ENCODE measurements around the gene XPO4.
A peak's percentile ranks its signal among the peaks of the same experiment; 100 is the strongest.

Gene XPO4

GRCh38 chr13:20828539-20829364 lies 73.8 kb downstream of the XPO4 start:
- TF ChIP-seq, protein P1, sequence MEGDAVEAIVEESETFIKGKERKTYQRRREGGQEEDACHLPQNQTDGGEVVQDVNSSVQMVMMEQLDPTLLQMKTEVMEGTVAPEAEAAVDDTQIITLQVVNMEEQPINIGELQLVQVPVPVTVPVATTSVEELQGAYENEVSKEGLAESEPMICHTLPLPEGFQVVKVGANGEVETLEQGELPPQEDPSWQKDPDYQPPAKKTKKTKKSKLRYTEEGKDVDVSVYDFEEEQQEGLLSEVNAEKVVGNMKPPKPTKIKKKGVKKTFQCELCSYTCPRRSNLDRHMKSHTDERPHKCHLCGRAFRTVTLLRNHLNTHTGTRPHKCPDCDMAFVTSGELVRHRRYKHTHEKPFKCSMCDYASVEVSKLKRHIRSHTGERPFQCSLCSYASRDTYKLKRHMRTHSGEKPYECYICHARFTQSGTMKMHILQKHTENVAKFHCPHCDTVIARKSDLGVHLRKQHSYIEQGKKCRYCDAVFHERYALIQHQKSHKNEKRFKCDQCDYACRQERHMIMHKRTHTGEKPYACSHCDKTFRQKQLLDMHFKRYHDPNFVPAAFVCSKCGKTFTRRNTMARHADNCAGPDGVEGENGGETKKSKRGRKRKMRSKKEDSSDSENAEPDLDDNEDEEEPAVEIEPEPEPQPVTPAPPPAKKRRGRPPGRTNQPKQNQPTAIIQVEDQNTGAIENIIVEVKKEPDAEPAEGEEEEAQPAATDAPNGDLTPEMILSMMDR (IDR thresholded peaks at IDR 0.05; ENCODE audit: low read depth, low read length): peak; percentile 85
- DNase-seq (ENCODE audit: low read depth in 2 of 2): peak; percentile 75 to 78
- peak overlapping the region in 1 of 2 donors; percentile 27 for H3K4me3 ChIP-seq (replicated peaks in 1 of 2; ENCODE audit: low read depth in 2 of 2, low read length in 2 of 2)

- DNase-seq (ENCODE audit: low read depth in 2 of 2): peak in 1 of 2 donors; percentile 53
- TF ChIP-seq, protein P1 (IDR thresholded peaks at IDR 0.05; ENCODE audit: low read depth, low read length): no peak
- H3K4me3 ChIP-seq (replicated peaks in 1 of 2; ENCODE audit: low read depth in 2 of 2, low read length in 2 of 2): no peak overlapping the region
Observed at GRCh38 chr13:20826843-20827560, 75.5 kb downstream of the XPO4 start.

DNA sequence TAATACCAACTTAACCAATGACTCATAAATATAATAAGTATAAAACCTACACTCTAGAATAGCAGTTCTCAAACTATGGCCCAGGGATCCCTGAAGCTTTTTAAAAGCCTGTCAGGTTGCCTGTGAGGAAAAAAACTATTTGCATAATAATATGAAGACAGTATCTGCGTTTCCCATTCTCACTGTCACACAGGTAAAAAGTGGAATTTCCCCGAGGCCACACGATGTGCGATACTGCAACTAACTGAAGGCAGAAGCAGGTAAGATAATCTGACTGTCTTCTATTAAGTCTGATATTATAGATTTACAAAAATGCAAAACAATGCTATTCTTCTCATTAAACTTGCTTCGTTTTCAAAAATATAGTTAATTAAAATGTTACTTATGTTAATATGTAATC lies 76.2 kb downstream of the XPO4 start:
- TF ChIP-seq, protein P1 (IDR thresholded peaks at IDR 0.05; ENCODE audit: low read depth, low read length): no peak
- no peak for DNase-seq (ENCODE audit: low read depth in 2 of 2)
- no peak overlapping the region for H3K4me3 ChIP-seq (replicated peaks in 1 of 2; ENCODE audit: low read depth in 2 of 2, low read length in 2 of 2)

GRCh38 chr13:20825477-20825875 lies 77.1 kb downstream of the XPO4 start:
- TF ChIP-seq, protein P1 (IDR thresholded peaks at IDR 0.05; ENCODE audit: low read depth, low read length): no peak
- peak; percentile 26 to 27 for DNase-seq (ENCODE audit: low read depth in 2 of 2)
- H3K4me3 ChIP-seq (replicated peaks in 1 of 2; ENCODE audit: low read depth in 2 of 2, low read length in 2 of 2): no peak overlapping the region

GRCh38 chr13:20824762-20825476 lies 77.6 kb downstream of the XPO4 start:
- TF ChIP-seq, protein P1 (IDR thresholded peaks at IDR 0.05; ENCODE audit: low read depth, low read length): no peak
- H3K4me3 ChIP-seq (replicated peaks in 1 of 2; ENCODE audit: low read depth in 2 of 2, low read length in 2 of 2): no peak overlapping the region

GRCh38 chr13:20823071-20823470 lies 79.5 kb downstream of the XPO4 start:
- no peak for DNase-seq (ENCODE audit: low read depth in 2 of 2)
- TF ChIP-seq, protein P1 (IDR thresholded peaks at IDR 0.05; ENCODE audit: low read depth, low read length): no peak
- H3K4me3 ChIP-seq (replicated peaks in 1 of 2; ENCODE audit: low read depth in 2 of 2, low read length in 2 of 2): no peak overlapping the region

More at GRCh38 chr13:20824762-20825476, 77.6 kb downstream of the XPO4 start:
- DNase-seq (ENCODE audit: low read depth in 2 of 2): peak in 1 of 2 donors; percentile 43
